ENCODE measurements around the gene CASP12.

- no peak for TF ChIP-seq CTCF (IDR thresholded peaks at IDR 0.05; ENCODE audit: low read depth, low read length, missing input control)
- TF ChIP-seq YY1 (IDR thresholded peaks at IDR 0.05) = no peak
- TF ChIP-seq TAF1 (conservative IDR thresholded peaks at IDR 0.05) = no peak
- no peak for TF ChIP-seq JUND (IDR thresholded peaks at IDR 0.05)
- TF ChIP-seq MAX (IDR thresholded peaks at IDR 0.05) = no peak
- TF ChIP-seq EGR1 (IDR thresholded peaks at IDR 0.05; ENCODE audit: low read depth in 2 of 2) = no peak
- no peak for TF ChIP-seq REST (IDR thresholded peaks at IDR 0.05)
- no peak for TF ChIP-seq SP1 (IDR thresholded peaks at IDR 0.05)
Observed at GRCh38 chr11:104912102-104912501, 13.8 kb upstream of the CASP12 start.

All from liver (tissue), 3 donors.